Muscle layer of duodenum (tissue), 2 donors: ENCODE results near the gene FADS2.

Experiments used
- H3K27ac ChIP-seq: one replicate; pipeline ENCODE4 v1.7.0; 2013; ENCODE audit warnings: mild to moderate bottlenecking, low read length
- H3K27me3 ChIP-seq: one replicate; pipeline ENCODE4 v1.7.0; 2013; ENCODE audit warnings: low read depth, mild to moderate bottlenecking, control low read depth, low read length
- H3K36me3 ChIP-seq, 2 donors: one replicate each; pipeline ENCODE4 v1.7.0; 2013; ENCODE audit warnings: low read length in 2 of 2, control low read depth in 1 of 2, mild to moderate bottlenecking in 1 of 2; ENCODE audit not compliant: insufficient read depth in 2 of 2, control insufficient read depth in 1 of 2
- H3K4me1 ChIP-seq, 2 donors: one replicate each; pipeline ENCODE4 v1.7.0; 2013; ENCODE audit warnings: low read length in 2 of 2, mild to moderate bottlenecking in 2 of 2, control low read depth in 1 of 2, moderate library complexity in 1 of 2; ENCODE audit not compliant: insufficient read depth in 2 of 2, control insufficient read depth in 1 of 2
- H3K4me3 ChIP-seq, 2 donors: one replicate each; pipeline ENCODE4 v1.7.0; 2013; ENCODE audit warnings: low read length in 2 of 2, low read depth in 1 of 2, mild to moderate bottlenecking in 1 of 2
- H3K9me3 ChIP-seq, 2 donors: one replicate each; pipeline ENCODE4 v1.7.0; 2013; ENCODE audit warnings: low read length in 2 of 2, control low read depth in 1 of 2, mild to moderate bottlenecking in 1 of 2; ENCODE audit not compliant: control insufficient read depth in 1 of 2
- donor health status: healthy.

The FADS2 gene

DNA sequence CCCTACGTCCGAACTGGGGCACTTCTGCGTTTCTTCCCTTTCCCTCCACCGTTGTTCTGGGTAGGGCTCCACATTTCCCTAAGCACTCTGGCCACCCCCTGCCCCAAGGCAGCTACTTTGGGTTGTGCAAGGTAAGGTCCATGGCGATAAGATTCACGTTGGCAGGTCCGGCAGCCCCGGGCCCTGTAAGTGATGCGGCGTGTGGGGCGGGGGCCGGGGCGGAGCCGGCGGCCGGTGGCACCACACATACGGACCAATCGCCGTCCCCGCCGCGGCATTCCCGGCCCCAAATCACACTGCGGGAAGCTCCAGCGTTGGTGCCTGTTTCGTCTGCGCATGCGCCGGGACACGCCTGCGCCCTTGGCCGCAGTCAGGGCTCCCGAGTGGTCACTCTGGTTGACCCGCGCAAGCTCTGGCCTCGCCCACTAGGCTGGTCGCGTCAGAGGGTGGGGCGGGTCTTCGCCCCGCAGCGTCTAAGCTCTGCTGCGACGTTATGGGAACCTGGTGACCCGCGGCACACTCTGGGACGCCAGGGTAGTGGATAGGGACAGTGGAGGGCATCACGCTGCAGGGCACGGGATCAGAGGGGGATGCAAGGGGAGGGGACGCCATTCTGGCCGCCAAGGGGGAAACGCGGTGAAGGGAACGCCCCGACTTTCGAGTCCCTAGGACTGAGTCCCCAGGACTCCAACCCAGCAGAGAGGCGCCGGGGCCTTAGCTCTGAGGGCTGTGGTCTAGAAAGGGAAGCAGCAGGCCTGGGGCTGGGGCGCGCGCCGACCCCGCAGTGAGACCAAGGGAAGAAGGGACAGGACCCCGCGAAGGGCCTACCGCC lies 12.9 kb upstream of the FADS2 start:
- Histone ChIP-seq H3K9me3 (no peaks in the 10 kb centered on the region), H3K4me3 (peak overlapping the region; percentile 69 to 70), H3K27me3 (no peaks in the 10 kb centered on the region), H3K36me3 (peaks cover 17 to 23% of the 10 kb centered on the region in 2 donors), H3K27ac (peak overlapping the region; percentile 89), H3K4me1 (peaks cover 0 to 9% of the 10 kb centered on the region in 2 donors)

DNA sequence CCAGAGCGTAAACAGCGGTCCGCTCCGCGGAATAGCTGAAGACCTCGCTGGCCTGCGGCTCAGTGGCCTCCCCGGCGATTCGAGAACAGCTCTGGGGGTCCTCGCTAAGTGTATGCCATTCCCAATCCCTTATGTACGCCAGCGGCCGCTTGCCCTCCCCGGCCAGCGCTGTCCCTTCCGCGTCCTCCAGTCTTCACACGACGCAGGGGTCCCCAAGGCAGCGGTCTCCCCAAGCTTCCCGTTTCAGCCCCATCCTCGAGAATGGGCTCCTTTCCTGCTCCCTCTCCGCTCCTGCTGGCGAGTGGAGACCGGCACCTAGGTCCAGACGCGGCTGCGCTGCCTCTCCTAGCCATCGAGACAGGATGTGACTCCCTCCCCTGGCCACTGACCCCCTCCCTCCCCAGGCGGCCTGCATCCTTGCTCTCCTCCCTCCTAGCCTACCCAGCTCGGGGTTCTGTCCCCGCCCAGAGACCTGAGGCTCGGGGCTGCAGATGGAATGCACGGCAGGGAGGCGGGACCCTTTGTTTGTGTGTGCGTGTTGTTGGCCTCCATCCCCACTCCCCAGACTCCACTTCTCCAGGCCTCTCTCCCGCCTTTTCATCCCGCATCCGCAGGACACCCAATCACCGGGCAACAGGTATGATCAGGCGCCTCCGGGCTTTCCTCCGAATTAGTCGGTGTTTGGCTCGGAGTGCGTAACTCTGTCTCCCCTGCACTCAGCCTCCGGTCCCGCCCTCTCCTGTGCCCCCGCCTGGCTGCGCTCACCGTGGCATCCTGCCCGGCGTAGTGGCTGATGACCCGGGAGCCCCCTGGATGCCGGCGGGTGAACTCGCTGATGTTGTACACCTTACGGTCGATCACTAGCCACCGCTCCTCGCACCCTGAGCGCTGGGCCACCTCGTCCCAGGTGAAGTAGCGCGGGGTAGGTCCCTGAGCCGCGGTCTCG lies 12.0 kb upstream of the FADS2 start:
- Histone ChIP-seq H3K36me3 (peaks cover 12 to 15% of the 10 kb centered on the region in 2 donors), H3K27me3 (no peaks in the 10 kb centered on the region), H3K4me1 (peaks cover 0 to 9% of the 10 kb centered on the region in 2 donors), H3K9me3 (no peaks in the 10 kb centered on the region), H3K4me3 (peak overlapping the region; percentile 69 to 70), H3K27ac (peak overlapping the region; percentile 89)

DNA sequence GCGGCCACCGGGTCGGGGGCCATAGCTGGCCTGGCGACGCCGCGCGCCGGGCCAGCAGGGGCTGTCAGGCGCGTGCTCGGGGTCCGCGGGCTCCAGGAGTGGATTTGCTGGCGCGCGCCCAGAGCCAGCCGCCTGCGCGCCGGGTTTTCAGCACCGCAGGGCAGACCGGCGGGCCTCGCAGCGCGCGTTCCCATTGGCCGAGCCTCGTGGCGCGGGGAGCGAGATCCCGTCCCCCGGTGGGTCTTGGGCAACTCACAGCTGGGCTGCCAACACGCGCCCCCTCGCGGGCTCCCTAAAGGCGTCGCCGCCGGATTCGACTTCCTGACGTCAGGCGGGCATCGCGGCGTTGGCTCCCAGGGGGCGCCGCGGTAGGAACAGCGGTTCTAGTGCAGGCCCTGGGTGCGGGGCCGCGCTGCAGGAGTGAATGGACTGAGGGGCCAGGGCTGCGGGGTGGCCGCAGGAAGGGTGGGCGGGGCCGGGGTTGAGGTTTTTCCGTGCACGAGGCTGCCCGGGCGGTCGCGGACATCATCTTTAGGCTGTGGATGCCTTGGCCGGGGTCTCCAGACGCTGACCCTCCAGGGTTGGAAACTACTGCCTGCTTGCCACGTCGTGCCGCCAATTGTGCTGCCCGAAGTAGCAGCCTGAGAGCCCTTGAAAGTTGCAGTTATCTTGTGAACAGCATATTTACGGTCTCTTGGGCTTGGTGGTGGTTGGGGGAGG lies 11.2 kb upstream of the FADS2 start, which contains the start of gene FADS1:
Gene FADS1, minus strand, starts transcription at position 268 of the 720 bp plus-strand sequence. Its CDS starts 74 bp downstream, at position 194.
- Histone ChIP-seq H3K4me1 (peaks cover 0 to 9% of the 10 kb centered on the region in 2 donors), H3K4me3 (peak within 1 kb of the TSS; percentile 69 to 70), H3K36me3 (peaks cover 8 to 11% of the 10 kb centered on the region in 2 donors), H3K27me3 (no peaks in the 10 kb centered on the region), H3K9me3 (no peaks in the 10 kb centered on the region), H3K27ac (peak within 1 kb of the TSS; percentile 89)

DNA sequence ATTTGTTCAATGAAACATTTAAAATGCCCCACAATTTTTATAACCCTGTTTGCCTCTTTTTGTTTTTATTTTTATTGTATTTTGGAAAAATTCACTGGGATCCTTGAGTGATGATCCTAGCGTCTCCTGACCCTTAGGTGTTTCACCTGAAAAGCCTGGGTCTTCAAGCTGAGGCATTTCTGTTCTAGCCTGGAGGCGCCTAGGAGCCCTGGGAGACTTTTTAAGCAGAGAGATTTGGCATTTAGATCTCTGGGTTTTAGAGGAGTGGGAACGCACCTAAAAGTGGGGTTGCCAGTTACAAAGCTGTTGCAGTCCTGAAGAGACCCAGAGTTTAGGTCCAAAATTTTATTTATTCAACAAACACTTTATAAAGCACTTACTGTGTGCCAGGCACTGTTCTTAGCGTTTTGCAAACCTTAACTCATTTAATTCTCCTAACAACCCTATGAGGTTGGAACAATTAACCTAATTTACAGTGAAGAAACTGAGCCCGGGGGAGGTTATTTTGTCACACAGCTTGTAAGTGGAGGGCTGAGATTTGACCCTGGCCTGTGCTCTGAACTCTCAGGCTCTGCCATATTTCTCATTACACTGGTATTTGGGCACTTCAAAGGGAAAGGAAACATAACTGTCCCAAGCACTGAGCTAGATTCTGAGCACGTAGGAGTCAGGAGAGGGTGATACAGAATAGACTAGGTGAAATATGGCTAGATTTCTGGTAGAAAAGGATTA lies 10.5 kb upstream of the FADS2 start:
- Histone ChIP-seq H3K27me3 (no peaks in the 10 kb centered on the region), H3K9me3 (no peaks in the 10 kb centered on the region), H3K27ac (no peak overlapping the region), H3K4me3 (peak overlapping the region in 1 of 2 donors; percentile 69), H3K4me1 (peaks cover 0 to 9% of the 10 kb centered on the region in 2 donors), H3K36me3 (peaks cover under 1 to 3% of the 10 kb centered on the region in 2 donors)

DNA sequence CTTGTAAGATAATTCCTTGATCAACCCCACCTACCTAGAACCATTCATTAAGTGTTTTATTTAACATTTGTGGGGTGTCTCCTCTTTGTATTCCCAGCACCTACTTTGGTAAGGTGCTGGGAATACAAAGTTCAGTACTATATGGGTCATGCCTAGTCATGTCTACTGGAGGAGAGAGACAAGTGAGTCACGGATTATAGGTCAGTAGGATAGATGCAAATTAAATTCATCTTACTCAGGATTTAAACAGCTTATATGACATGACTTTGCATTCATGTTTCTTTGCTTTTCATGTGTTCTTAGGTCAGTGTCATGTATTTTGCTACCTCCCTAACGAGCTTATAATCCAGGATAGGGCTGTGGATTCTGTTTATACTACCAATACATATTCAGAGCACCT lies 7.9 kb upstream of the FADS2 start:
- Histone ChIP-seq H3K4me1 (peaks cover 0 to 9% of the 10 kb centered on the region in 2 donors), H3K36me3 (no peaks in the 10 kb centered on the region), H3K27me3 (no peaks in the 10 kb centered on the region), H3K9me3 (no peaks in the 10 kb centered on the region), H3K27ac (no peak overlapping the region), H3K4me3 (no peak overlapping the region)

DNA sequence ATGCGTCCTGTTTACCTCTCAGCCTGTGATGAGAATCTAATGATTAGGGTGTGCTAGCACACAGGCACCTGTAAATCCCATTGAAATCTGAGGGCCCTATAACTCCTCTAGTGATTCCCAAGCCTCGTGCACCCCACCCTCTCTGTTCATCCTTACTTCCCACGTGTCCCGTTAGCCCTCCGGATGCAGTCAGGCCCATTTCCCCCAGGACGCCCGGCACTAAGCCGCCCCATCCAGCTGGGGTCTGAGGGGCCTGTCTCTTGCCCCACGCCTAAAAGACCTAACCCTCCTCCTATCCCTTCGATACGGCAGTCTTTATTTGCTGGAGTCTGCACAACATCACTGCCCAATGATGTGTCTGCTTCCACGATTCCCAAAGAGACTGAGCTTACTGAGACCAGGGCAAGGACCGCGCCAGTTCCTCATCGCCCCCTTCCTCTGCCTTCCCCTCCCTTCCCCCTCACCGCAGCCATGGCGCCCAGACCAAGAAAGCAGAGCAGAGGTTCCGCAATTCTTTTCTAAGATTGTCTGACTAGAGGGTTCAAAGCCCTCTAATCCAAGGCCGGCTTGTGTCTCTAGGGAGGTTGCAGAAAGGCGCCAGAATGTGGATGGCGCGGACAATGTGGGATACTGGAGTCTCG lies 1.1 kb upstream of the FADS2 start:
- H3K4me3 ChIP-seq = peak overlapping the region; percentile 59 to 75

DNA sequence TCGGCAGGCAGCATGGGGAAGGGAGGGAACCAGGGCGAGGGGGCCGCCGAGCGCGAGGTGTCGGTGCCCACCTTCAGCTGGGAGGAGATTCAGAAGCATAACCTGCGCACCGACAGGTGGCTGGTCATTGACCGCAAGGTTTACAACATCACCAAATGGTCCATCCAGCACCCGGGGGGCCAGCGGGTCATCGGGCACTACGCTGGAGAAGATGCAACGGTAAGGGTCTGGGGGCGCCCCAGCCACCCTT lies 204 bp downstream of the FADS2 start:
- Histone ChIP-seq H3K27me3 (no peaks in the 10 kb centered on the region), H3K27ac (peak overlapping the region; percentile 23), H3K36me3 (no peaks in the 10 kb centered on the region), H3K9me3 (no peaks in the 10 kb centered on the region), H3K4me1 (peaks cover 0 to 18% of the 10 kb centered on the region in 2 donors), H3K4me3 (peak overlapping the region; percentile 59 to 75)

More for the DNA sequence above, 1.1 kb upstream of the FADS2 start:
- Histone ChIP-seq H3K4me1 (peaks cover 0 to 18% of the 10 kb centered on the region in 2 donors), H3K9me3 (no peaks in the 10 kb centered on the region), H3K27ac (peak overlapping the region; percentile 60), H3K27me3 (no peaks in the 10 kb centered on the region), H3K36me3 (no peaks in the 10 kb centered on the region)

DNA sequence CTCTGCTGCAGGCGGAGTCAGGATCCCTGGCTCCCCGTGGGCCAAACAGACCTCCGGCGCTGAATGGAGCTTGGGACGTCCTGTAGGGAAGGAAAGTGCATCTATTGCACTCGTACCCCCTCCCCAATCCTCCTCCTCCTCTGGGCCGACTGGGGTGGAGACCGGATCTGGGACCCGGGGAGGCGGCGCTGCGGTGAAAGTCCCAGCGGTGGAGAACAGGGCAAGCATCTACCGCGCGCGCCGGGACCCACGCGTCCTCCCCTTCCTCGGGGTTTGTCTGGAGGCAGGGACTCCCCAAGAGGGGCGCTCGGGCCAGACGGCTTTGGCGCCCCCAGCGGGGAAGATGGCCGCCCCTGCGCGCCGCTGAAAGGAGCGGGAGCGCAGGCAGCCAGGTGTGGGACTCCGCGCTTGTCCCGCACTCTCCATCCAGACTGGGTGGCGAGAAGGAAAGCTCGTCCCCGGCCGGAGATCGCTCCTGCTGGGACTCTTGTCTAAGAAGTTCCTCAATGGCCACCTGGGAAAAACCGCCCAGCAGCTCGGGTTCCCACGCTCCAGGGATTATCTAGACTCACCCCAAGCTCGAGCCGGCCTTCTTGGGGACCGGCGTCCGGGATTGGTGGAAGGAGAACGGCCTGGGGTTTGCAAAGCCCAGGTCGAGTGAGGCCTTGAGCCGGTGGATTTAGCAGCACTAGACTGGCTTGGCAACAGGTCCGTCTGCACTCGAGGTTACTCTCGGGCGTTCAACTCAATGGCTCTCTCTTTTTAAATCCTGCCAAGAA lies 718 bp downstream of the FADS2 start:
- Histone ChIP-seq H3K4me1 (peaks cover 0 to 18% of the 10 kb centered on the region in 2 donors), H3K4me3 (peak overlapping the region; percentile 59 to 75)

DNA sequence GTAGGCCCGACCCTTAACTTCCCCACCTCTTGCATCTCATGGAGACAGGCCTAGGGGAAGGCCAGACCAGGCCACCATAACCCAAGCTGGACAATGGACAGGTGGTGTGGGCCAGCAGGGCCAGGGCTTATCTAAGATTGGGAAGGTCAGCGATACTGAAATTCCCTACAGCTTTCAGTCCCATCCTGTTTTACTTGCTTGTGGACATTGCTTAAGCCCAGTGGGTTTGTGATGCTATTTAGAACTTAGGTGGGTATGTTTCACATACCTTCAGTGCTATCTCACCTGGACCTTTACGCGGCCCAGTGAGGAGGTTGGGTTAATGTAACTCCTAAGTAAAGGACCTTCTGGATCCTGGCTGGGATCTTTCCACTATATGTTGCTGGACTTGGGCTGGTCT lies 1.7 kb downstream of the FADS2 start:
- Histone ChIP-seq H3K9me3 (no peaks in the 10 kb centered on the region), H3K36me3 (no peaks in the 10 kb centered on the region), H3K27ac (peak overlapping the region; percentile 53), H3K4me1 (peaks cover 0 to 18% of the 10 kb centered on the region in 2 donors), H3K4me3 (peak overlapping the region; percentile 59 to 75), H3K27me3 (no peaks in the 10 kb centered on the region)

More for the DNA sequence above, 718 bp downstream of the FADS2 start:
- Histone ChIP-seq H3K27me3 (no peaks in the 10 kb centered on the region), H3K9me3 (no peaks in the 10 kb centered on the region), H3K36me3 (no peaks in the 10 kb centered on the region), H3K27ac (peak overlapping the region; percentile 53)
